Heart left ventricle (tissue), 13 donors: ENCODE data around the gene NPEPPS.
"Not testable (repeated sequence)": the region's sequence is repeated elsewhere in the genome, so short reads cannot be mapped to it uniquely, and the experiment has no call there.

Experiments used
- POLR2A ChIP-seq, 2 donors: fragments of 450-650 bp; IDR thresholded peaks; one replicate each; pipeline ENCODE4 v1.6.1; 2017; ENCODE audit warnings: antibody characterized with exemption in 2 of 2, mild to moderate bottlenecking in 2 of 2, moderate library complexity in 2 of 2
- TF ChIP-seq, protein P1 (sequence below), 12 donors: fragments of 200-600 bp; sonication (generic) in 4 of 12; IDR thresholded peaks; one replicate each; pipeline versions ENCODE4 v1.5.0 to v1.8.0; 2018 to 2022; ENCODE audit warnings: antibody characterized with exemption in 12 of 12, mild to moderate bottlenecking in 5 of 12
- donor health status: ischemic (EF 13 %, LVEDD 7.1; RV severe dilation, severe dysfunction).
- donor health status: DM: no; HTN: yes; CAD: no.
- donor health status: DM: no; HTN: no; CAD: no.
- donor health status: ischemic (EF 25% LVEDD 6.9; RV normal size, moderate dysfunction).
- donor health status: ischemic (EF 25% LVEDD 5.7; RV mildly dilated, moderate dysfunction).
- donor health status: ischemic (EF 35%, LVEDD 5.7; RV mildly dilated, moderate dysfunction).
- donor health status: nonischemic (EF 11% LVEDD 7.7; RV severe dilation, severe dysfunction).
- donor health status: DM: yes; HTN: yes; CAD: no.
- donor health status: PGD.
- donor health status: ischemic (EF 29% LVEDD 5.4; RV normal size, mild dysfunction).
- donor health status: nonischemic (EF 23%, LVEDD 6.1; RV moderate dilation, normal function).

DNA sequence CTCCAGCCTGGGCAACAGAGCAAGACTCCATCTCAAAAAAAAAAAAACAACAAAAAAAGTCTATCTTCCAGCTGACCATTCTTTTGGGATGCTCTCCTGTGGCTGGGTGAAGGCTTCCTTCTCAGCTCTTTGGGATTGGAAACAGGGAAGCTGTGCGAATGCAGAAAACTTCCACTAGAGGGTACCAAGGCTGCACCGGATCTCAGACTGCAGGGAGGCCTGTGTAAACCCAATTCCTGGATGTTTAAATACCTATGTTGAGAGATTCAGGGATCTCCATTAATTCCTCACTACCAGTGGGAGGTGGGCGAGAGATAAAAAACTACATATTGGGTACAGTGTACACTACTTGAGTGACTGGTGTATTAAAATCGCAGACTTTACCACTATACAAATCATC lies 30.3 kb upstream of the NPEPPS start:
- TF ChIP-seq, protein P1, sequence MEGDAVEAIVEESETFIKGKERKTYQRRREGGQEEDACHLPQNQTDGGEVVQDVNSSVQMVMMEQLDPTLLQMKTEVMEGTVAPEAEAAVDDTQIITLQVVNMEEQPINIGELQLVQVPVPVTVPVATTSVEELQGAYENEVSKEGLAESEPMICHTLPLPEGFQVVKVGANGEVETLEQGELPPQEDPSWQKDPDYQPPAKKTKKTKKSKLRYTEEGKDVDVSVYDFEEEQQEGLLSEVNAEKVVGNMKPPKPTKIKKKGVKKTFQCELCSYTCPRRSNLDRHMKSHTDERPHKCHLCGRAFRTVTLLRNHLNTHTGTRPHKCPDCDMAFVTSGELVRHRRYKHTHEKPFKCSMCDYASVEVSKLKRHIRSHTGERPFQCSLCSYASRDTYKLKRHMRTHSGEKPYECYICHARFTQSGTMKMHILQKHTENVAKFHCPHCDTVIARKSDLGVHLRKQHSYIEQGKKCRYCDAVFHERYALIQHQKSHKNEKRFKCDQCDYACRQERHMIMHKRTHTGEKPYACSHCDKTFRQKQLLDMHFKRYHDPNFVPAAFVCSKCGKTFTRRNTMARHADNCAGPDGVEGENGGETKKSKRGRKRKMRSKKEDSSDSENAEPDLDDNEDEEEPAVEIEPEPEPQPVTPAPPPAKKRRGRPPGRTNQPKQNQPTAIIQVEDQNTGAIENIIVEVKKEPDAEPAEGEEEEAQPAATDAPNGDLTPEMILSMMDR (IDR thresholded peaks at IDR 0.05) = peak in 11 of 12 donors; percentile 31 to 63 (median 43)
- TF ChIP-seq POLR2A (IDR thresholded peaks at IDR 0.05) = not testable (repeated sequence)
